ENCODE measurements around the gene ATRNL1.

ATRNL1 gene

GRCh38 chr10:115867305-115867704 is 774.1 kb downstream of the ATRNL1 start:
- H3K27me3 ChIP-seq (ENCODE audit: control insufficient read depth, insufficient read depth, low read length), result no peaks in the 10 kb centered on the region
- H3K27ac ChIP-seq, result no peak overlapping the region
- no peak for TF ChIP-seq CTCF (IDR thresholded peaks at IDR 0.05)
- H2AFZ ChIP-seq, result no peak overlapping the region
- no peak overlapping the region for H3K9ac ChIP-seq
- no peaks in the 10 kb centered on the region for H3K4me1 ChIP-seq
- H3K4me3 ChIP-seq (ENCODE audit: low read depth, low read length), result no peak overlapping the region
- H3K79me2 ChIP-seq, result no peaks in the 10 kb centered on the region
- no peaks in the 10 kb centered on the region for H3K9me3 ChIP-seq (ENCODE audit: control insufficient read depth, low read length)
- H3K36me3 ChIP-seq (ENCODE audit: control insufficient read depth, insufficient read depth, low read length), result no peaks in the 10 kb centered on the region
- H3K4me2 ChIP-seq (ENCODE audit: low read length), result no peak overlapping the region

- no peak overlapping the region for H3K9ac ChIP-seq
- no peaks in the 10 kb centered on the region for H3K79me2 ChIP-seq
- H3K9me3 ChIP-seq (ENCODE audit: control insufficient read depth, low read length), result no peaks in the 10 kb centered on the region
- TF ChIP-seq CTCF (IDR thresholded peaks at IDR 0.05), result no peak
- H3K4me1 ChIP-seq, result no peaks in the 10 kb centered on the region
- no peak overlapping the region for H2AFZ ChIP-seq
- H3K4me3 ChIP-seq (ENCODE audit: low read depth, low read length), result no peak overlapping the region
- no peaks in the 10 kb centered on the region for H3K36me3 ChIP-seq (ENCODE audit: control insufficient read depth, insufficient read depth, low read length)
- no peaks in the 10 kb centered on the region for H3K27me3 ChIP-seq (ENCODE audit: control insufficient read depth, insufficient read depth, low read length)
- no peak overlapping the region for H3K4me2 ChIP-seq (ENCODE audit: low read length)
- no peak overlapping the region for H3K27ac ChIP-seq
These were observed 778.7 kb downstream of the ATRNL1 start for GRCh38 chr10:115871855-115872254.

GRCh38 chr10:115875172-115875571 is 782.0 kb downstream of the ATRNL1 start:
- Histone ChIP-seq H3K36me3 (ENCODE audit: control insufficient read depth, insufficient read depth, low read length) (no peaks in the 10 kb centered on the region), H3K9me3 (ENCODE audit: control insufficient read depth, low read length) (no peaks in the 10 kb centered on the region), H3K79me2 (no peaks in the 10 kb centered on the region), H3K4me3 (ENCODE audit: low read depth, low read length) (no peak overlapping the region), H3K9ac (no peak overlapping the region), H3K27ac (no peak overlapping the region), H3K27me3 (ENCODE audit: control insufficient read depth, insufficient read depth, low read length) (no peaks in the 10 kb centered on the region), H2AFZ (no peak overlapping the region), H3K4me1 (no peaks in the 10 kb centered on the region), H3K4me2 (ENCODE audit: low read length) (no peak overlapping the region)
- TF ChIP-seq CTCF (IDR thresholded peaks at IDR 0.05), result no peak

GRCh38 chr10:115879372-115880089 is 786.4 kb downstream of the ATRNL1 start:
- Histone ChIP-seq H3K36me3 (ENCODE audit: control insufficient read depth, insufficient read depth, low read length) (no peaks in the 10 kb centered on the region), H3K4me2 (ENCODE audit: low read length) (no peak overlapping the region), H2AFZ (no peak overlapping the region), H3K4me3 (ENCODE audit: low read depth, low read length) (no peak overlapping the region), H3K4me1 (no peaks in the 10 kb centered on the region), H3K9me3 (ENCODE audit: control insufficient read depth, low read length) (no peaks in the 10 kb centered on the region), H3K79me2 (no peaks in the 10 kb centered on the region), H3K27me3 (ENCODE audit: control insufficient read depth, insufficient read depth, low read length) (no peaks in the 10 kb centered on the region), H3K27ac (no peak overlapping the region), H3K9ac (no peak overlapping the region)
- TF ChIP-seq CTCF (IDR thresholded peaks at IDR 0.05), result no peak

GRCh38 chr10:115882021-115882420 is 788.9 kb downstream of the ATRNL1 start:
- no peak overlapping the region for H2AFZ ChIP-seq
- H3K9me3 ChIP-seq (ENCODE audit: control insufficient read depth, low read length), result no peaks in the 10 kb centered on the region
- H3K27me3 ChIP-seq (ENCODE audit: control insufficient read depth, insufficient read depth, low read length), result no peaks in the 10 kb centered on the region
- no peaks in the 10 kb centered on the region for H3K79me2 ChIP-seq
- no peak overlapping the region for H3K27ac ChIP-seq
- H3K4me2 ChIP-seq (ENCODE audit: low read length), result no peak overlapping the region
- no peaks in the 10 kb centered on the region for H3K4me1 ChIP-seq
- no peak for TF ChIP-seq CTCF (IDR thresholded peaks at IDR 0.05)
- H3K36me3 ChIP-seq (ENCODE audit: control insufficient read depth, insufficient read depth, low read length), result no peaks in the 10 kb centered on the region
- no peak overlapping the region for H3K4me3 ChIP-seq (ENCODE audit: low read depth, low read length)
- no peak overlapping the region for H3K9ac ChIP-seq

All from parathyroid adenoma (tissue), 2 donors.